NCI-H187 (cell line): ENCODE results near the gene CHD2.
A peak's percentile ranks its signal among the peaks of the same experiment; 100 is the strongest.
"Not testable (repeated sequence)": the region's sequence is repeated elsewhere in the genome, so short reads cannot be mapped to it uniquely, and the experiment has no call there.

Experiments
- DNase-seq, 2 experiments: peaks; one replicate each; lab custom pipeline; 2025; lab: John Stamatoyannopoulos, UW

CHD2 gene

GRCh38 chr15:93020976-93021772 is 121.0 kb downstream of the CHD2 start:
- no peak for DNase-seq

GRCh38 chr15:93024293-93024692 is 124.2 kb downstream of the CHD2 start:
- DNase-seq, result no peak

DNA sequence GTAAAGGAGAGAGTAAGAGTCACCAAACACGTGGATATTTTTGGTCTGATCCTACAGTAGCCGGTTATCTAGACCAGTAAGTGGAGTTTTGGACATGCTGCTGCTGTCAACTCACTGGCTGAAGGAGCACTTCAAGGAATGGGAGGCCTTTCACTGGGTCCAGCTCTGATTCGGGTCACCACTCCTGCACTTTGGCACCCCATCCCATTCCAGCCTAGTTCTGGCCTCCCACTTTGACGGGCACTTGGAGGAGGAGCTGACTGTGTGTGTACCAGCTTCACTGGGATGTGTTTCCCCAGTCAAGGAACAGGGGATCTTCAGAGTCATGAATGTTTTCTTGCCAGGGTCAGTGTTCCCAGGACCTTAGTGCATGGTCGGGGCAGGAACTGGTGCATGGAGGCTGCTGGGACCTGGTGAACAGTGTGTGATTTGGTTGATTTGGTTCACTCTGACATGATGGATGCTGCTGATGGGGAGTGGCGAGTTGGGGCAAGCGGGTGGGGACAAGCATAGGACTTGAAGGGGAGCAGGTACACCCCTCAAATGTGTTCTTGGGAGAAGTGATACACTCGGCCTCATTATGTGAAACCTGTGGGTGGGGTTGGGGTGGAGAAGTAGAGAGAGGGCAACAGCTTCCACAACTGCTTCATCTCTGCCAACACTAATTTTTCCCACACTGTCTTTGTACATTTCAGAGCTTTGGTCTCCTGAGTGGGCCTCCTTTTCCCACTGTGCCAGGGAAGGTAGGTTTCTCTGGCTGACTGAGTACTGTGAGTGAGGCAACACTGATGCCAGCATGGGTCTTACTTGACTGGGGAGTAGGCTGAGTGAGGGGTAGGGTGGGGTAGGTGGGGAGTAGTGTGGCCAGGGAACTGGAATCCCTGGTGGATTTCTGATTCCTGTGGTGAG is 124.8 kb downstream of the CHD2 start:
- DNase-seq, result no peak

GRCh38 chr15:93025625-93025982 is 125.5 kb downstream of the CHD2 start:
- DNase-seq, result no peak

DNA sequence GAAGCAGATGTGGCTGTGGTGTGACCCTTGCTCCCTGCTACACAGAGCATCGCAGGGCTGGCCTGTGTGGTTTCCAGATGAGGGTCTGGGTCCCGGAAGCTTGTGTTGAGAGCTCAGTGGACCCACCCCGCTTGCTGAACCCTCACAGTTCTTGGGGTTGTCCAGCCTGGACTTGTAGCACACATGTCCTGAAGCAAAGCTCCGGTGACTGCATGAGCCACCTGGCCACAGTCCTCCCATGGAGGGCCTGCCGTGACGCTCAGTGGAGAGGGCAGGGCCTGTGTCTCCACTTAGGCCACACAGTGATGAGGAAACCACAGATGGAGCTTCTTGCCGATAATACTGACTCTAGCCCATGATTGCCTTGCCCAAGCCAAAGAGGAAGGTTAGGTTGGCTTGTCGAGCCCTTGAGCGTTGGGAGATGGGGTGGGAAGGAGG is 126.3 kb downstream of the CHD2 start:
- DNase-seq, result no peak

DNA sequence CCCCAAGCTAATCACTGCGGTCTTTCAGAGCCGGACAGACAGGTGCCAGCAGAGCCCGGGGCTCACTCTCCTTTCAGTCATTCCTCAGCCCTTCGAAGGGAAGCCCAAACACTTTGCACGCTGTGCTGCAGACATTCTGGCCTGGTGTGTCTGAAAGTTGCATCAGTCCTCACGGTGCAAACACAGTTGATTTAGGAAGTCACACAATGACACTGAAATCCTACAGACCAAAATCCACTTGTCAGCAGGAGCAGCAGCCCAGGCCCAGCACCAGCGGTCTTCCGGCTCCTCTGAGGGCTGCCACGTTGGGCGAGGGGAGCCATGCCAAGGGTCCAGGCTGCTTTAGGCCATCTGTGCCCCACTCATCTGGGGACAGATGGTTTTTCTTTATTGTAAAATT is 127.3 kb downstream of the CHD2 start:
- DNase-seq, result no peak

DNA sequence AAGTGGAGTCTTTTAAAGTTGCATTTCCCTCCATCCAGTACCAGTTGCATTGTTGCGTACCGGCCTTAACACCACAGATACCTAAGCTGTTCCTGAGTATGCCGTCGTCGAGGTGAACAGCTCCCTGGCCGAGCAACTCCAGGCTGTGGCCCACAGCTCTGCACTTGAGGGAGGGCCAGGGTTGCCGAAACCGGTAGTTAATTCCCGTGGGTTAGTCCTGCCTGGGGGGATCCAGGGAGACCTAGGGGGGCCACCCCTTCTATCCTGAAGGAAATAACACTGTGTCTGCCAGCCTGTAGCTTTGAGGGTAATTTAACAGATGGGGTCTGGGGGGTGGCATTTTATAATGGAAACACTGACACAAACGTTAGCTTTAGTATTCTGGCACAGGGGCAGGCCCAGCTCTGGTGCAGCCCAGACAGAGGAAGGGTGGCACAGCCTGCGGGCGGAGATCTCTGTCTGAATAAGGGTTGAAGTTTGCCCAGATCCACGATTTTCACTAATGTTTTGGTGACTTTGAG is 128.0 kb downstream of the CHD2 start:
- no peak for DNase-seq

GRCh38 chr15:93028632-93029213 is 128.6 kb downstream of the CHD2 start:
- no peak for DNase-seq

GRCh38 chr15:93029214-93029835 is 129.2 kb downstream of the CHD2 start:
- DNase-seq, result no peak

DNA sequence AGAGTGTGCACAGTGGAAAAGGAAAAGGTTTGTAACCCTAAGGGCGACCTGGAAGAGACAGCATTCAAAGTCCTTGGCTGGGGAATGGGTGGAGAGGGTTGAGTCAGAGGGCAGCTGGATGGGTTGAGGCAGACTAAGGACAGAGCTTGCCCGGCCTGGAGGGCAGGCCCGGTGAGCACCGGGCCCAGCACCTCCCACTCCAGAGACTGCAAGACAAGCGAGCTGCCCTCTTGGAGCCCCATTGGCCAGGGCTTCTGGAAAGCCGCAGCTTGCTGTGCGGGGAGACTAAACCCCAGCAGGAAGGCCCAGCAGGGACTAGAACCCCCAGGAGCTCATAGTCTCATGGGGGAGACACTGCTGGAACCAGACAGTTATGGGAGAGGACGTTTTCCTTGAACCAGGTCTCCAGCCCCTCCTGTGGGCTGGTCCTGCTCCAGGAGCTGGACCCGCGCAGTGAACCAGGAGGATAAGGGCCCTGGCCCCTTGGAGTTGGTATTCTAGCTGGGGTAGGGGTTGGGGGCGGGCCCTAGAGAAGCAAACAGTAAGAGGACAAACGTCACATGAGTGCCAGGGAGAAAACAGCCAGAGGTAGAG is 129.8 kb downstream of the CHD2 start:
- DNase-seq, result no peak

- DNase-seq, result peak in 1 of 2 experiments; percentile 26
Measured at GRCh38 chr15:93030430-93031102, 130.4 kb downstream of the CHD2 start.

DNA sequence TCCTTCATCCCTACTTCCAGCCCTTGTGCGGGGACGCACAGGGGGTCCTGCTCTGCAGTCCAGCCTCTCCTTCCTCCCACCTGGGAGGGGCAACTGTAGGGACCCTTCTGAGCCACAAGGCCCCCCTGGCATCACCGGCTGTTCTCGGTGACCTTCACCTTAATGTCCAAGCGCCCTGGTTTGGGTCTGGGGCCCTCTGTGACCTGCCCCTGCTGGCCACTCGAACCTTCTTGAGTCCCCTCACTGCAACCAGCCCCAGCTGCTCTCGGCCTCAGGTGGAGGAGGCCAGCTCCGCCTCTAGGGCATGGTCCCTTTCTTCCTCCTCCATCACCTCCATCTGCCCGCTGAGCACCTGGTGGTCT is 131.0 kb downstream of the CHD2 start:
- no peak for DNase-seq

- not testable (repeated sequence) for DNase-seq
Measured at GRCh38 chr15:93031557-93032384, 131.6 kb downstream of the CHD2 start.

DNA sequence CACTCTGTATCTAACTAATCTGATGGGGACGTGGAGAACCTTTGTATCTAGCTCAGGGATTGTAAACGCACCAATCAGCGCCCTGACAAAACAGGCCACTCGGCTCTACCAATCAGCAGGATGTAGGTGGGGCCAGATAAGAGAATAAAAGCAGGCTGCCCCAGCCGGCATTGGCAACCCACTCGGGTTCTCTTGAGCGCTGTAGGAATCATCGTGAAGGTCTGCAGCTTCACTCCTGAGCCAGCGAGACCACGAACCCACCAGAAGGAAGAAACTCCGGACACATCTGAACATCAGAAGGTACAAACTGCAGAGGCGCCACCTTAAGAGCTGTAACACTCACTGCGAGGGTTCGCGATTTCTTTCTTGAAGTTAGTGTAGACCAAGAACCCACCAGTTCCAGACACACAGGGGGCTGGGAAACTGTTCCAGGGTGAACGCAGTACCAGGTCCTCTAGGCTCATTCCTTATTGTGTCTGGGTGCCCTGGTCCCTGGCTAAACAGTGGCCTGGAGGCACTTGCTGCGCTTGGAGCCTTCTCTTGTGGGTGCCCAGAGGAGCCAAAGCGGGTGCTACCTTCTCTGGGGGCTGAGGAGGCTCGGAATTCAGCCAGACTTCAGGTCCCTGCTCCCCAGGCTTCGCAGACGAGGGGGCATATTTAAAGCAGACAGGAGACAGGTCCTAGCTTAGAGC is 132.5 kb downstream of the CHD2 start:
- not testable (repeated sequence) for DNase-seq

DNA sequence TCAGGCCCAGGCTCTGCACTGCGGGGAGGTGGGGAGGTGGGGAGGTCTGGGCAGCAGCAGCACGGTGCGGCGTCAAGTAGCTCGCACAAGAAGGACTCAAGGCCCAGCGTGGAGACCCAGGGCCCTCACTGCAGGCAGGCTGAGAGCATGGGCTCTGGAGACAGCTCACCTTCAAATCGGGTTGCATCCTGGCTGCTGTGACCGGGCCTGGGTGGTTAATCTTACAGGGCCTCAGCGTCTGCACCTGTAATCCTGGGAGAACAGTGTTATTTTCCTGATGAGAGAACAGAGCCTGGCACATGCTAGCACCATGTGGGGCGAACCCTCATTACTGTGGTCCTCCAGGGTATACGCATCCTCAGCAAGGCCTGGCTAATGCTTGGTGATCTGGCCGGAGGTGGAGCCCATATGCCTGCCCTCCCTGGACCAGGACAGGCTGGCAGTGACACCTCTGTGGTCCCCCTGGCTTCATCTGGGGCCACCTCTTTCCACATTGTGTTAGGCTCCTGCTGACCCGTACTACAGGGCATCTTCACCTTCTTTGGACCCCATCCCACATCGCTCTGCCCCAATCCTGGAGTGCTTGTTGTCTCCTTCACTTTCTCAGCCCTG is 133.4 kb downstream of the CHD2 start:
- DNase-seq, result no peak

GRCh38 chr15:93034512-93034911 is 134.4 kb downstream of the CHD2 start:
- DNase-seq, result no peak

GRCh38 chr15:93035092-93035915 is 135.2 kb downstream of the CHD2 start:
- no peak for DNase-seq
